Activated CD4-positive, CD25-positive, alpha-beta regulatory T cell treated with anti-CD3 and anti-CD28 coated beads, Interleukin-2, amount 50 U/mL, for 72 hours (primary cell): ENCODE results near the gene SUPT6H.
"Not testable (repeated sequence)": the region's sequence is repeated elsewhere in the genome, so short reads cannot be mapped to it uniquely, and the experiment has no call there.

Source experiments
- DNase-seq: peaks from one replicate; pipeline ENCODE4 v3.0.0; 2021

Gene SUPT6H

DNA sequence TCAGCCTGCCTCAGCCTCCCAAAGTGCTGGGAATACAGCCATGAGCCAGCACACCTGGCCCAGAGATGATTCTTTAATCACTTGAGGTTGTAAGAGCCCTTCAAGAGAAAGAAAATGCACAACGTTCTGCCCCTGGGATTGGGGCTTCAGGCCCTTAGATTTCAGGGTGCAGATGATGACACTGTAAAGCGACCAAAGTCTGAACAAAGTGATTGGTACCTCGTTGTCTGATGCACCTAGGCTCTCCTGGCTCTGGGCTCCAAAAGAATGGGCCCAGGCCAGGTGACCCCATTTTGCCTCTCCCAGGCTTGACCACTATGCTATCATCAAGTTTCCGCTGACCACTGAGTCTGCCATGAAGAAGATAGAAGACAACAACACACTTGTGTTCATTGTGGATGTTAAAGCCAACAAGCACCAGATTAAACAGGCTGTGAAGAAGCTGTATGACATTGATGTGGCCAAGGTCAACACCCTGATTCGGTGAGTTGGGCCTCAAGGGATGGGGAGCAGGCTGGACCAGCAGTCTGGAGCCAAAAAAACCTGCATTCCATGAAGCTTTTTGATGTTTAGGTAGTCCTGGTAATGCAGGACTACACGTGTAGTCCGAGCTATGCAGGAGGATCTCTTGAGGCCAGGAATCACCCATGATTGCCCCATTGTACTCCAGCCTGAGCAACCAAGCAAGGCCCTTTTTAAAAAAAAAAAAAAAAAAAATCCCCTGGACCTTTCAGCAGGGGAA is 60.6 kb downstream of the SUPT6H start:
- no peak for DNase-seq

DNA sequence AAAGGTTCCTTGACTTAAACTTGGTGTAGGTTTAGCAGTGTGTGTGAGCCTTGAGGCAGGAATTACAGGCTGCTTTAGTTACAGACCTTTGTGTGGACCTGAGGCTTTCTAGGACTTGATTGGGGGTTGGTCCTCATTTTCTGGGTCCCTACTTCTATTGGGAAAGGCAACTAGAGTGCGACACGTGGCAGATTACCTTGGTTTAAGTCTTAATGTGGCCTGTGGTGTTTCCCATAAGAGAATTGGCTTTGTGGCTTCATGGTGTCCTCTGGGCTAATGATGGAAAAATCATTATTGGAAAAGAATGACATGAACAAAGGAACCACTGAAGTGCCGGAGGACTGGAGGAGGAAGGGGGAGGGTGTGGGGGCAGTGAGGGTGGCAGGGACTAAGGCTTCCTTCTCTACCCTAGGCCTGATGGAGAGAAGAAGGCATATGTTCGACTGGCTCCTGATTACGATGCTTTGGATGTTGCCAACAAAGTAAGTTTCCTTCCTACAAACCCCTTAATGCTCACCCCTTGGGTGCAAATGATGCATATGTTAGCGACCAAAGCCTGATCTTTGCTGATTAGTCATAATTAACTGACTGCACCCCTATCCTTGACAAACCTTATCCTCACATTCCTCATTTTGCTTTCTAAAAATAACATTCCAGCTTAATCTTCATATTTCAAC is 61.3 kb downstream of the SUPT6H start:
- DNase-seq, result no peak

DNA sequence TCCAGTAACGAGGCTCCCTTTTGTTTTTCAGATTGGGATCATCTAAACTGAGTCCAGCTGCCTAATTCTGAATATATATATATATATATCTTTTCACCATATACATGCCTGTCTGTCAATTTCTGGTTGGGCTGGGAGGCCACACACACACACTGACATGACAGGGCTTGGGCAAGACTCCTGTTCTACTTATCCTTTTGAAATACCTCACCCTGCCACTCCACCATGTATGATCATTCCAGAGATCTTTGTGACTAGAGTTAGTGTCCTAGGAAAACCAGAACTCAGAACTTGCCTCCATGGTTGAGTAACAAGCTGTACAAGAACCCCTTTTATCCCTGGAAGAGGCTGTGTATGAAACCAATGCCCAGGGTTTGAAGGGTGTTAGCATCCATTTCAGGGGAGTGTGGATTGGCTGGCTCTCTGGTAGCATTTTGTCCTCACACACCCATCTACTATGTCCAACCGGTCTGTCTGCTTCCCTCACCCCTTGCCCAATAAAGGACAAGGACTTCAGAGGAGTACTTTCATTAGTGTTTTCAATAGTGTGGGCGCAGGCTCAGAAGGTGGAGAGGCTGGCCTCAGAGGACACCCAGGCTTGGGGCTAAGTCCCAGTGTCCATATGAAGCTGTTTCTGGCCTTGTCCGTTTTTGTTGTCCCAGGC is 62.0 kb downstream of the SUPT6H start:
- not testable (repeated sequence) for DNase-seq

DNA sequence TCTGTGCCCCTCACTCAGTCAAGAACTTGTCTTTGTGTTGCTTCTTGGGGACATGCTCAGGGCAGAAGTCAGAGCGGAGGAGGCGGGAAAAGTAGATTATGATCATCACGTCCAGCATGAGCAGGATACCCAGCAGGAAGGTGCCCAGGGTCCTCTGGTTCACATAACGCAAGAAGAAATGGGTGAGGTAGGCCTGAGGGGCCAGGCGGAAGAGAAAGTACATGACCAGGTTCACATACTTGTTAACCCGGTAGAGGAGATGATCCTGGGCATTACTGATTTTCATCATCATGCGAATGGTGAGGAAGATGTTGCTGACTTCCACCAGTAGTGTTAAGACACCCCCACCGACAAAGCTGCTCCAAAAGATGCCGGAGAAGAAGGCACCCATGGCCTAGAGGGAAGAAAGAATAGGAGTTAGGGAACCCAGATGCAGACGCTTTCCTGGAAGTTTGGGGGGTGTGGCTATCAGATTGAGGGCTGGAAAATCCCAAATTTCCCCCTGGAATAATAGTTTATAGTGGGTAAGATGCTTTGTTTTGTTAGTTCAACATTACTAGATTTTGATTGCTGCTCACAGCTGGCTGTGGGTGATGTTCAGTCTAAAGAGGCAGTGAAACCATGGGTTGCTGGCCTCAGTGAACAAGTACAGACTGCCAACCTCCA is 62.6 kb downstream of the SUPT6H start:
- no peak for DNase-seq

DNA sequence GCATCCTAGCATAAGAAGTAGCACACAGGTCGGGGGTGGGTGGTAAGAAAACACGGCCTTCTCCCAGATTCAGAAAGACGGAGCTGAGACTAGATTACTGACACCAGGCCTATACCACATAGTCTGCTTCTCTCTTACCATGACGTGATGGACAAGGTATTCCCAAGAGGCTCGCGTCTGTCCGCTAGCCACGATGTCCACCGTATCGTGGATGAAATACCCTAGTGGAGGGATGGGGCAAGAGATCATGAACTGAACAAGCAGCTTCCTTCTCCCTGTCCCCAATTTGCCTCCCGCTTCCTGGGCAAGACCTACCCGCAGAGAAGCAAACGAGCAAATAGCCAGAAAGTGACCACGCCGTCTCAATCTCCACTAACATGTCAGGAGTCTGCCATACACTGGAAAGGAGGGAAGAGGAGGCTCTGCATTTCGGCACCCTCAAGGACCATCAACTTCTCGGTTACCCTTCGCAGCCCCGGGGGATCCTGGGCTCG is 63.2 kb downstream of the SUPT6H start:
- no peak for DNase-seq

DNA sequence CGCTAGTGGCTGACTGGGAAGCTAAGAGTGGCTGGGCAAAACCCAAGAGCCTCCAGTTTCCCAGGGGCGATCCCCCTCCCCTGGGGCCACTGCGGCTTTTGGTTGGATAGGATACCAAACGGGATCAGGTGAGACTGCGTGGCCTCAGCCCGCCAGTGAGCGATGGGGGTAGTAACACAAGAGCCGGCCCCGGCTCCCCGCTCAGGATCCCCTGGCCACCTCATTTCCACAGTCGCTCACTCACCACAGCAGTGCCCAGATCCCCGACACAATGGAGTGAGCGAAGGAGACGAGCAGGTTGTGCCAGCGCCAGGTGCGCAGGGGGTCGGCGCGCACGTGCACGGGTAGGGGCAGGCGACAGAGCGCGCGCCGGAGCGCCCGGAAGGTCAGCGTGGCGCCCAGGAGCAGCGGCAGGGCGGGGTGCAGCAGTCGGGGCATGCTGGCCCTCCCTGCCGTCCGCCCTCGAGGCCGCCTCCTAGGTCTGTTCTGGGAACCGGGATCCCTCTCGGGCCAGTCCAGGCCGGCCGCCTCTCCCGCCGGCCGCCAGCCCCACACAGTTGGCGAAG is 63.7 kb downstream of the SUPT6H start:
- no peak for DNase-seq

DNA sequence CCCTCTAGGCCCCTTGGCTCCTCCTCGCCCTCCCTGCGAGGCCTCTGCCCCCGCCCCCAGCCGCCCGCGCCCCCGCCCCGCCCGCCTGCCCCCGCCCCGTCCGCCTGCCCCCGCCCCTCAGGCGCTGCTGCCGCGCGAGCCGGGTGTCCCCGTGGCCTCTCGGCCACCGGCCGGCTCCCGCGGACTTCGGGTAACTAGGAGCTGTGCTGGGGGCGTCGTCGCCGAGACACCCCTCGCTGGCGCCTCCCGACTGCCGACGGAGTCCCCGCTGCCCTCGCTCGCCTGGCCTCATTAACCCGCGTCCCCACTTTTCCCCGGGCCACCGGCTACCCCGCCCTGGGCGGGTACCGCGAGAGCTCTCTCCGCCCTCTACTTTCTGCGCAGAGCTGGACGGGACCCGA is 64.2 kb downstream of the SUPT6H start, which contains the start of gene TLCD1:
Gene TLCD1, minus strand, starts transcription at position 8 of the 401 bp plus-strand sequence. CDS start 136 bp downstream, outside the sequence.
- DNase-seq, result peak; percentile 82

DNA sequence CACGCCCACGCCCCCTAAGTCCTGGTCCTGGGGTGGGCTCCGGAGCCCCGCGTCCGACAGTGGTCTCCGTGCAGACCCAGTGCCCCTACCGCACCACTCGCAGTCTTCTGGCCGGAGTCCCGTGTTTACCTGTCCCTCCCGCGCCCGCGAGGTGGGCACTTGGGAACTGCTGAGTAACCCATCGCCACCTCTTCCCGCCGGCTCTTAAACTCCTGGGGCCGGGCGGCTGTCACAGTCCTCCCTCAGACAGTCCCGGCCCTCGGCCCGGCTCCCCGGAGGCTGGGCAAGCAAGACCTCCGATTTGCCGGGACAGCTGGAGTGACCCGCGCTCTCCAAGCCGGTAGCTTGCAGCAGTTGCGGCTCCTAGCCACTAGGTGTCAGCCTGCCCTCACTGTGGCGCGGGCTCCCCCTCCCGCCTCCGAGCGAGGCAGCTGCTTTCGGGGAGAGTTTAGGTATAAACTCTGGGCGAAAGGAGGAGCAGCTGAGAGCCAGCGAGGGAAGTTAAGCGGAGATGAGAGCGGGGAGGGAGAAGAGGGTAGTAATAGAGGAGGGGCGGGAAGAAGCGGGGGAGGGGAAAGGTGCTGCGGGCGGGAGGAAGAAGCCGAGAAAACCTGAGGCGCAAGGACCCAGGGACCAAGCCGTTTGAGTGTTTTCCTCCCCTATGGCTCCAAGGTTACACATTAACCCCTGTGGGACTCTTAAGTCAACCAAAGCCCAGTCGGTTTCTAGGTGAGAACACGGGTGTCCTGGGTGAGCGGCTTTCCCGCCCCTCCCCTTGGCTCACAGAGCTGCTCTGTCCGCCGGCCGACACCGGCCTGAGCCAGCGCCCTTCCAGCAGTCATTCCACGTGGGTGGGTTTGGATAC is 64.9 kb downstream of the SUPT6H start:
- peak; percentile 91 for DNase-seq

DNA sequence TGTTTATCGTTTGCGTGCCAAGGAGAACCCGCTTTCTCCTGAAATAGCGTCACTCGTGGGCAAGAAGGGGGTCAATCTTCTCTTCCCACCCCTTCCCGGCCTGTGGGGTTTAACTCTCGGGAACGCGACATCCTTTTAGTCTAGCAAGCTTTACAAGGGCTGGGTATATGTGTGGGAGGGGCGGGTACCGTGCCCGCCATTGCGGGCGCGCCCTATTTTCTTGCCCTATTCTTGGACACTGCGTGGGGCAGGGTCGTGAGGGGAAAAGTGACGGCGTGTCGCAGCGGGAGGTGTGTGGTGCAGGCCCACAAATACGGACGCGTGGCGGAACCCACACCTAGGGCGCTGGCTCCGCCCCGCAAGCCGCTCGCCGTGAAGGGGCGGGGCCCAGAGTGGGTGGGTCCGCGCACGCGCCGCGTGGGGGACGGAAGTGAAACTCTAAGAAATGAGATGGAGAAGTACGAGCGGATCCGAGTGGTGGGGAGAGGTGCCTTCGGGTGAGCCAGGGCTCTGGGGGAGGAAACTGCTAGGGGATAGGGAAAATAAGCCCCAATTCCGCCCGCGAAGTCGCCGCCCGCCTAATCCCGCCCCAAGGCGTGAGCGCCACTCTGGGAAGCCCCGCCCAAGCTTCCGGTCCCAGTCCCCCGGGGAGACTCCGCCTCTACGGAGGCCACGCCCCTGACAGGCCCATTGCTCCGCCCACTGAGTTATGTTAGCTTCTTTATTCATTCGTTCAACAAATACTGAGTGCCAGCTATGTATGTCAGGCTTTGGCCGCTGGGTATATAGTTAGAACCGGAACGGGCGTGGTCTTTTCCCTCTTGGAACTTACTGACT is 66.6 kb downstream of the SUPT6H start, which contains the start of gene NEK8:
Gene NEK8, plus strand, starts transcription at position 425 of the 837 bp plus-strand sequence. Its CDS starts 26 bp downstream, at position 451.
- DNase-seq, result peak; percentile 99

DNA sequence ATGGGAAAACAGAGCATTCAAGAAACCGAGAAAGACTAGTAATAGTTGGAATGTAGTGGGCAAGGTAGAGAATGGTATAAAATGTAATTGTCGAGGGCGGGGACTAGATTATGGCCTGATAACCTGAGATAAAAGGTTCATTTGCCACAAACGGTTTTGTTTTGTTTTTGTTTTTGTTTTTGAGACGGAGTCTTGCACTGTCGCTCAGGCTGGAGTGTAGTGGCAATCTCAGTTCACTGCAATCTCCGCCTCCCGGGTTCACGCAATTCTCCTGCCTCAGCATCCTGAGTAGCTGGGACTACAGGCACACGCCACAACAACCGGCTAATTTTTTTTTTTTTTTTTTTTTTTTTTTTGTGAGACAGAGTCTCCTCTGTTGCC is 67.9 kb downstream of the SUPT6H start:
- no peak for DNase-seq

DNA sequence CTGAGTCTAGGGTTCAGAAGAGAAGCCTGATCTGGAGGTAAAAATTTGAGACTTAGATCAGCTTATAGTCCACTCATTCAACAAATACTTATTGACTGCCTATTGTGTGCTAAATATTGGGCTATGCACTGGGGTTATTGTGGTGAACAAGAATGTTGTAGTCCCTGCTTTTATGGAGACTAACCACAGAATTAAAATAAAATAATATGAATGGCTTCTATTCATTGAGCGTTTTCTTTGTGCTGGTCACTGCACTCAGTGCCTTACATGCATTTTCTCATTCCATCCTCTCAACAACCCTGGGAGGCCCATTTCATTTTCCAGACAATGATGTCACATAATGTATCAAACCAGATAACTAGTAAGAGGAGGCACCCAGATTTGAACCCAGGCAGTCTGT is 71.3 kb downstream of the SUPT6H start:
- no peak for DNase-seq

DNA sequence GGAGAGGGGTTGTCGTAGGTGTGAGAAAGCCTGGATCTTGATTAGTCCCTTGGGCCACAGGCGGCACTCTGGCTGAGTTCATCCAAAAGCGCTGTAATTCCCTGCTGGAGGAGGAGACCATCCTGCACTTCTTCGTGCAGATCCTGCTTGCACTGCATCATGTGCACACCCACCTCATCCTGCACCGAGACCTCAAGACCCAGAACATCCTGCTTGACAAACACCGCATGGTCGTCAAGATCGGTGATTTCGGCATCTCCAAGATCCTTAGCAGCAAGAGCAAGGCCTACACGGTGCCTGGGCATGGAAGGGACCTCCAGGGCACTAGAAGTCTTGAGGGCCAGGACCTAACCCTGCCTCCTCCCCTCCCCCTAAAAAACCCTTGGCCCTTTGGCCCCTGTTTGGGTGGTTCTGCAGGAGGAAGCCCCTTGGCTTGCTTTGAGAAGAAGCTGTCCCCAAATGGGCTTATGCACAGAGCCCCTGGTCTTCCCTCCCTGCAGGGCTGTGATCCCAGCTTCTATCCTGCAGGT is 72.8 kb downstream of the SUPT6H start:
- DNase-seq, result no peak

DNA sequence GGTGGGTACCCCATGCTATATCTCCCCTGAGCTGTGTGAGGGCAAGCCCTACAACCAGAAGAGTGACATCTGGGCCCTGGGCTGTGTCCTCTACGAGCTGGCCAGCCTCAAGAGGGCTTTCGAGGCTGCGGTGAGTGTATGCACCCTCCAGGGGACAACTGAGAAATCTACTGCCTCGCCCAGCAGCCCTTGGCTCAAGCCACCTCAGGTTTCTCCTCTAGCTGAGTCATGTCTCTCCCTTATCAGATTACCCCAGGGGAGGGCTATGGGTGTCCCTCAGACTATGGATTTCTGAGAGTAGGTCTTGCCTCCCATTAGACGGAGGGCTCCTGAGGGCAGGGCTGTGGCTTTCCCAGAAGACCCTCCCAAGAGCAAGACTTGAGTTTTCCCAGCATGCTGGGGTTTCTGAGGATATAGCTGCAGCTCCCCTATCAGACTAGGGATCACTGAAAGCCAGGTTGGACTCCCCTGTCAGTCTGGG is 73.3 kb downstream of the SUPT6H start:
- DNase-seq, result no peak

DNA sequence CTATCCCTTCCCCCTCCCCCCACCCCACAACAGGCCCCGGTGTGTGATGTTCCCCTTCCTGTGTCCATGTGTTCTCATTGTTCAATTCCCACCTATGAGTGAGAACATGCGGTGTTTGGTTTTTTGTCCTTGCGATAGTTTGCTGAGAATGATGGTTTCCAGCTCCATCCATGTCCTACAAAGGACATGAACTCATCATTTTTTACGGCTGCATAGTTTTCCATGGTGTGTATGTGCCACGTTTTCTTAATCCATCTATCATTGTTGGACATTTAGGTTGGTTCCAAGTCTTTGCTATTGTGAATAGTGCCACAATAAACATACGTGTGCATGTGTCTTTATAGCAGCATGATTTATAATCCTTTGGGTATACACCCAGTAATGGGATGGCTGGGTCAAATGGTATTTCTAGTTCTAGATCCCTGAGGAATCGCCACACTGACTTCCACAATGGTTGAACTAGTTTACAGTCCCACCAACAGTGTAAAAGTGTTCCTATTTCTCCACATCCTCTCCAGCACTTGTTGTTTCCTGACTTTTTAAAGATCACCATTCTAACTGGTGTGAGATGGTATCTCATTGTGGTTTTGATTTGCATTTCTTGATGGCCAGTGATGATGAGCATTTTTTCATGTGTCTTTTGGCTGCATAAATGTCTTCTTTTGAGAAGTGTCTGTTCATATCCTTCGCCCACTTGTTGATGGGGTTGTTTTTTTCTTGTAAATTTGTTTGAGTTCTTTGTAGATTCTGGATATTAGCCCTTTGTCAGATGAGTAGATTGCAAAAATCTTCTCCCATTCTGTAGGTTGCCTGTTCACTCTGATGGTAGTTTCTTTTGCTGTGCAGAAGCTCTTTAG is 74.1 kb downstream of the SUPT6H start:
- DNase-seq, result not testable (repeated sequence)

DNA sequence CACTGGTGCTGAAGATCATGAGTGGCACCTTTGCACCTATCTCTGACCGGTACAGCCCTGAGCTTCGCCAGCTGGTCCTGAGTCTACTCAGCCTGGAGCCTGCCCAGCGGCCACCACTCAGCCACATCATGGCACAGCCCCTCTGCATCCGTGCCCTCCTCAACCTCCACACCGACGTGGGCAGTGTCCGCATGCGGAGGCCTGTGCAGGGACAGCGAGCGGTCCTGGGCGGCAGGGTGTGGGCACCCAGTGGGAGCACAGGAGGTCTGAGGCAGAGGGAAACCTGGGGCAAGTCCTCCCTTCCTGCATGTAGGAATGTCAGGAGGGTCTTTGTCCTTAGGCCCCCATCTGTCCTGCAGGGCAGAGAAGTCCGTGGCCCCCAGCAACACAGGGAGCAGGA is 75.3 kb downstream of the SUPT6H start:
- no peak for DNase-seq

DNA sequence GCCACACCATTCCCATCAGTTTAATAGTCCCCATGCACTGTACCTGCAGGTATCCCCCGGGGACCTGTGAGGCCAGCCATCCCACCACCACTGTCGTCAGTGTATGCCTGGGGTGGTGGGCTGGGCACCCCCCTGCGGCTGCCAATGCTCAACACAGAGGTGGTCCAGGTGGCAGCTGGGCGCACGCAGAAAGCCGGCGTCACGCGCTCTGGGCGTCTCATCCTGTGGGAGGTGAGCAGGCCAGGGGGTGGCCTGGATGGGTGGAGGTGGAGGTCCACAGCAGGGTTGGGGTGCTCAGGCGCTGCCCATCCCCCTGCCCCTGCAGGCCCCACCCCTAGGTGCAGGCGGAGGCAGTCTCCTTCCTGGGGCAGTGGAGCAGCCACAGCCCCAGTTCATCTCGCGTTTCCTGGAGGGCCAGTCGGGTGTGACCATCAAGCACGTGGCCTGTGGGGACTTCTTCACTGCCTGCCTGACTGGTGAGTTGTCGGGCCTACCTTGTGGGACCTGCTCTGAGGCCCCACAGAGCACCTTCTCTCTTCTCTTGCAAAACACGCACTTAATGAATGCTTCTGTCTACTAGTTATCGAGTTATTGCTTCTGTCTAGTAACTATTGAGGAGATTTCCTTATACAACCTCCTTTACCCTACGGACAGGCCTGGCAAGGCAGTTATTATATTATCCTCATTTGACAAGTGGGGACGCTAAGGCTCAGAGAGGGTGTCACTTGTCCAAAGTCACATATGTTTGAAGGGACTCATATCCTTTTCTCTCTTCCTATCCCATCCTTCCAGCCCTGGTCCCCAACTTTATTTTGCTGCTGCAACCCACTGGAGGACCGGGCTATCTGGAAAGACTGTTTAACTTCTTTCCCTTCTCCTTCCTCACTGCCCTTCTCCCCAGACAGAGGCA is 76.0 kb downstream of the SUPT6H start:
- DNase-seq, result no peak

DNA sequence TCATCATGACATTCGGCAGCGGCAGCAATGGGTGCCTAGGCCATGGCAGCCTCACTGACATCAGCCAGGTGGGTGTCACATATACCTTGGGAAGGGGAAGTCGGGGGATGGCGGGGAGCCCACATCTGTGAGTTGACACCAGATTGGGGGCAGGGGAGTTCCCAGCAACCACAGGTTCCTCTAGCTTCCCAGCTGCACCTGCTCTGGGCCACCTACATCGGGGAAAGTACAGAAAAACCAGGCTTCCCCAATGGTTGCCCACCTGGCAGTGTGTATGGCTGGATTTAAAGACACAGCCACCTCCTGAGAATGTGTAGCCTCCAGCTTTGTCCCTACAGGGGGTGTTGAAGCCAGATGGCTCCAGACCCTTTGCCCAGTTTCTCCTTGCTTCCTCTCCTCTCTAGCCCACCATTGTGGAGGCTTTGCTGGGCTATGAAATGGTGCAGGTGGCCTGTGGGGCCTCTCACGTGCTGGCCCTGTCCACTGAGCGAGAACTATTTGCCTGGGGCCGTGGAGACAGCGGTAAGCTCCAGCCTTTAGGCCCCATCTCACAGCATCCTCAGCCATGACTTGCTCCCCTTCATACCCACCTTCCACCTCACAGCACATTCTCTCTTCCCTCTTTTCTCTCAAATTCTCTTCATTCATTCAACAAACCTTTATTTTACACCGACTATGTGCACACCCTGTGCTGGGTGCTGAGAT is 76.8 kb downstream of the SUPT6H start:
- DNase-seq, result no peak
